H9 (cell line): Measurements from ENCODE around the gene VPS39. TPM values are rescaled to one million over a fixed set of nuclear protein-coding genes. Genes with fewer than 3 reads are reported as not detected.

Experiments used
- DNase-seq: peaks from one replicate; pipeline ENCODE4 v3.0.0-alpha.2; 2017
- H2AFZ ChIP-seq: one replicate; pipeline ENCODE4 v1.6.1; 2013; ENCODE audit warnings: mild to moderate bottlenecking, low read length, control low read depth, moderate library complexity
- H2AK5ac ChIP-seq: 2 replicates; pipeline ENCODE4 v1.6.1; 2013; ENCODE audit warnings: low read length, control low read depth, mixed read lengths; ENCODE audit not compliant: insufficient read length
- H2BK120ac ChIP-seq: one replicate; pipeline ENCODE4 v1.6.1; 2013; ENCODE audit warnings: low read depth, mild to moderate bottlenecking, low read length, control low read depth, inconsistent platforms; ENCODE audit not compliant: poor library complexity, severe bottlenecking
- H2BK12ac ChIP-seq: 2 replicates; pipeline ENCODE4 v1.6.1; 2013; ENCODE audit warnings: low read length, control low read depth, mixed read lengths, low read depth; ENCODE audit not compliant: insufficient read length
- H2BK15ac ChIP-seq: 2 replicates; pipeline ENCODE4 v1.6.1; 2013; ENCODE audit warnings: low read depth, low read length, control low read depth
- H2BK20ac ChIP-seq: one replicate; pipeline ENCODE4 v1.6.1; 2013; ENCODE audit warnings: low read depth, mild to moderate bottlenecking, low read length, control low read depth, inconsistent platforms; ENCODE audit not compliant: poor library complexity, severe bottlenecking
- H2BK5ac ChIP-seq: 2 replicates; pipeline ENCODE4 v1.6.1; 2013; ENCODE audit warnings: low read length, control low read depth, mixed read lengths; ENCODE audit not compliant: insufficient read length
- H3K14ac ChIP-seq: 2 replicates; pipeline ENCODE4 v1.6.1; 2013; ENCODE audit warnings: low read length, control low read depth; ENCODE audit not compliant: insufficient read depth
- H3K18ac ChIP-seq: 2 replicates; pipeline ENCODE4 v1.6.1; 2013; ENCODE audit warnings: low read depth, mild to moderate bottlenecking, mixed read lengths, low read length, control low read depth; ENCODE audit not compliant: insufficient read length
- H3K23ac ChIP-seq: 2 replicates; pipeline ENCODE4 v1.6.1; 2013; ENCODE audit warnings: low read length, control low read depth, mixed read lengths, low read depth; ENCODE audit not compliant: insufficient read length
- H3K23me2 ChIP-seq: 2 replicates; pipeline ENCODE4 v1.6.1; 2013; ENCODE audit warnings: low read depth, mild to moderate bottlenecking, mixed read lengths, low read length, control low read depth; ENCODE audit not compliant: insufficient read length, poor library complexity, severe bottlenecking
- H3K27ac ChIP-seq: 2 replicates; pipeline ENCODE4 v1.5.1; 2013; ENCODE audit warnings: low read length, control low read depth, mixed read lengths, low read depth; ENCODE audit not compliant: insufficient read length
- H3K27me3 ChIP-seq: 2 replicates; pipeline ENCODE4 v1.6.1; 2013; ENCODE audit warnings: low read length, control low read depth, inconsistent platforms; ENCODE audit not compliant: insufficient read depth
- H3K4ac ChIP-seq: 2 replicates; pipeline ENCODE4 v1.6.1; 2013; ENCODE audit warnings: low read depth, mild to moderate bottlenecking, control low read depth, inconsistent platforms, low read length, moderate library complexity
- H3K4me1 ChIP-seq: 2 replicates; pipeline ENCODE4 v1.6.1; 2013; ENCODE audit warnings: low read length, control low read depth, inconsistent platforms; ENCODE audit not compliant: insufficient read depth
- H3K4me2 ChIP-seq: 2 replicates; pipeline ENCODE4 v1.6.1; 2013; ENCODE audit warnings: low read length, control low read depth, mixed read lengths; ENCODE audit not compliant: insufficient read length, insufficient read depth
- H3K56ac ChIP-seq: 2 replicates; pipeline ENCODE4 v1.6.1; 2013; ENCODE audit warnings: low read depth, mild to moderate bottlenecking, mixed read lengths, low read length, control low read depth; ENCODE audit not compliant: insufficient read length
- H3K79me1 ChIP-seq: 2 replicates; pipeline ENCODE4 v1.6.1; 2013; ENCODE audit warnings: low read depth, mild to moderate bottlenecking, moderate library complexity, low read length, control low read depth, inconsistent platforms; ENCODE audit not compliant: insufficient read depth, poor library complexity, severe bottlenecking
- H3K79me2 ChIP-seq: 2 replicates; pipeline ENCODE4 v1.6.1; 2013; ENCODE audit warnings: low read length, control low read depth, inconsistent platforms; ENCODE audit not compliant: insufficient read depth
- H3K9ac ChIP-seq: 2 replicates; pipeline ENCODE4 v1.6.1; 2013; ENCODE audit warnings: low read length, control low read depth, mixed read lengths; ENCODE audit not compliant: insufficient read length; ENCODE audit errors: extremely low read depth
- H3K9me3 ChIP-seq: one replicate; pipeline ENCODE4 v1.6.1; 2013; ENCODE audit warnings: low read depth, low read length, inconsistent platforms; ENCODE audit not compliant: control insufficient read depth
- H3T11ph ChIP-seq: one replicate; pipeline ENCODE4 v1.6.1; 2013; ENCODE audit warnings: mild to moderate bottlenecking, low read length, control low read depth, inconsistent platforms
- H4K20me1 ChIP-seq: one replicate; pipeline ENCODE4 v1.6.1; 2013; ENCODE audit not compliant: control insufficient read depth, insufficient read length, insufficient read depth
- H4K5ac ChIP-seq: 2 replicates; pipeline ENCODE4 v1.6.1; 2013; ENCODE audit warnings: low read depth, mild to moderate bottlenecking, mixed read lengths, low read length, control low read depth; ENCODE audit not compliant: insufficient read length
- H4K8ac ChIP-seq: replicated peaks from 2 replicates; pipeline ENCODE4 v1.6.1; 2013; ENCODE audit warnings: low read length, control low read depth, mixed read lengths, low read depth; ENCODE audit not compliant: insufficient read length
- H4K91ac ChIP-seq: 2 replicates; pipeline ENCODE4 v1.6.1; 2013; ENCODE audit warnings: low read depth, mild to moderate bottlenecking, moderate library complexity, mixed read lengths, low read length, control low read depth; ENCODE audit not compliant: insufficient read length
- H3K27ac Mint-ChIP-seq, 3 experiments: 2 replicates in 2 of 3; 3 replicates in 1 of 3; pipeline ENCODE4 v1.8.0; 2020 to 2021; ENCODE audit warnings: mixed read lengths in 3 of 3, mild to moderate bottlenecking in 1 of 3, moderate library complexity in 1 of 3
- H3K27me3 Mint-ChIP-seq: 2 replicates; pipeline ENCODE4 v1.8.0; 2021; ENCODE audit warnings: low read depth, mild to moderate bottlenecking, moderate library complexity, mixed read lengths
- H3K36me3 Mint-ChIP-seq, 3 experiments: 2 replicates in 2 of 3; 3 replicates in 1 of 3; pipeline ENCODE4 v1.8.0; 2020 to 2021; ENCODE audit warnings: low read depth in 3 of 3, mixed read lengths in 3 of 3; ENCODE audit not compliant: insufficient read depth in 1 of 3
- H3K4me1 Mint-ChIP-seq, 2 experiments: 2 replicates each; pipeline ENCODE4 v1.8.0; 2020; ENCODE audit warnings: mixed read lengths in 2 of 2
- H3K4me3 Mint-ChIP-seq, 2 experiments: 2 replicates in 1 of 2; 3 replicates in 1 of 2; pipeline ENCODE4 v1.8.0; 2020 to 2021; ENCODE audit warnings: mild to moderate bottlenecking in 2 of 2, mixed read lengths in 2 of 2, moderate library complexity in 1 of 2
- H3K9me3 Mint-ChIP-seq, 2 experiments: 2 replicates in 1 of 2; 3 replicates in 1 of 2; pipeline ENCODE4 v1.8.0; 2020; ENCODE audit warnings: mild to moderate bottlenecking in 2 of 2, mixed read lengths in 2 of 2, moderate library complexity in 1 of 2
- WGBS: extraction: QIAGEN DNeasy Blood & Tissue Kit; methylation state at CpG from one replicate; pipeline ENCODE4 v1.1.7; 2013; ENCODE audit warnings: missing lambda C conversion rate, low lambda C conversion rate, mixed read lengths; ENCODE audit not compliant: insufficient read length; ENCODE audit errors: extremely low coverage; 5-methylcytosine and 5-hydroxymethylcytosine counted together
- total RNA-seq: library from RNA; stranded (reverse); gene quantifications from 2 replicates; pipeline ENCODE4 v1.2.1, GENCODE V29; 2021
- TF ChIP-seq, protein P1 (sequence below): fragments of 200-600 bp; sonication (generic); conservative IDR thresholded peaks from 3 replicates; pipeline ENCODE4 v1.8.0; 2021; ENCODE audit warnings: antibody characterized with exemption, mild to moderate bottlenecking

Gene VPS39
- total RNA-seq, 1 experiment from 2014 or later, result 48.6 TPM

DNA sequence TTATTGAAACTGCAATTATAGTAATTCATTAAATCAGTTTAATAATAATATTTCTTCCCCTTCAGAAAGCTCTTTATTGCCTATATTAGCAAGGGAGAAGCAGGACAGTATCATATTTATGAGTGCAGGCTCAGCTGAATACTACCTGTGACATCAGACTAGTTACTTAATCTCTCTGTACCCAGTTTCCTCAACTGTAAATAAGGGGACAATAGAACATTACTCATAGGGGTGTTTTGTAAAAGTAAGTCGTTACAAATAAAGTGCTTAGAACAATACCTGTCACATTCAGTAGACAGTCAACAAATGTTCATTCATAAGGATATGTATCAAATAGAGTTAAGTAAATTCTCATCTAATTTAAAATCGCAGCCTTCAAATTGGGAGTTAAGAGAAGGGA lies 12.1 kb upstream of the VPS39 start:
- no peak overlapping the region for H2BK20ac ChIP-seq
- no peak overlapping the region for H2AFZ ChIP-seq
- no peaks in the 10 kb centered on the region for H3K27me3 Mint-ChIP-seq

More for the DNA sequence above, 12.1 kb upstream of the VPS39 start:
- Mint-ChIP-seq H3K27ac (no peak overlapping the region), H3K4me3 (no peak overlapping the region), H3K4me1 (no peaks in the 10 kb centered on the region), H3K36me3 (peaks cover 15 to 75% (median 62%) of the 10 kb centered on the region in 3 experiments; a peak in 6 of 7 replicates), H3K9me3 (no peaks in the 10 kb centered on the region)
- no peak overlapping the region for H3T11ph ChIP-seq
- H4K5ac ChIP-seq, result no peak overlapping the region
- H4K91ac ChIP-seq, result no peak overlapping the region
- TF ChIP-seq, protein P1, sequence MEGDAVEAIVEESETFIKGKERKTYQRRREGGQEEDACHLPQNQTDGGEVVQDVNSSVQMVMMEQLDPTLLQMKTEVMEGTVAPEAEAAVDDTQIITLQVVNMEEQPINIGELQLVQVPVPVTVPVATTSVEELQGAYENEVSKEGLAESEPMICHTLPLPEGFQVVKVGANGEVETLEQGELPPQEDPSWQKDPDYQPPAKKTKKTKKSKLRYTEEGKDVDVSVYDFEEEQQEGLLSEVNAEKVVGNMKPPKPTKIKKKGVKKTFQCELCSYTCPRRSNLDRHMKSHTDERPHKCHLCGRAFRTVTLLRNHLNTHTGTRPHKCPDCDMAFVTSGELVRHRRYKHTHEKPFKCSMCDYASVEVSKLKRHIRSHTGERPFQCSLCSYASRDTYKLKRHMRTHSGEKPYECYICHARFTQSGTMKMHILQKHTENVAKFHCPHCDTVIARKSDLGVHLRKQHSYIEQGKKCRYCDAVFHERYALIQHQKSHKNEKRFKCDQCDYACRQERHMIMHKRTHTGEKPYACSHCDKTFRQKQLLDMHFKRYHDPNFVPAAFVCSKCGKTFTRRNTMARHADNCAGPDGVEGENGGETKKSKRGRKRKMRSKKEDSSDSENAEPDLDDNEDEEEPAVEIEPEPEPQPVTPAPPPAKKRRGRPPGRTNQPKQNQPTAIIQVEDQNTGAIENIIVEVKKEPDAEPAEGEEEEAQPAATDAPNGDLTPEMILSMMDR, result no peak
- no peak overlapping the region for H3K4ac ChIP-seq
- H3K23ac ChIP-seq, result no peak overlapping the region
- WGBS, result no CpG with 5 or more reads among the region's 2 CpGs
- no peak overlapping the region for H2BK12ac ChIP-seq
- H3K27ac ChIP-seq, result no peak overlapping the region
- H3K27me3 ChIP-seq, result no peaks in the 10 kb centered on the region
- H4K20me1 ChIP-seq, result no peaks in the 10 kb centered on the region
- H2BK5ac ChIP-seq, result no peak overlapping the region
- no peak overlapping the region for H2BK15ac ChIP-seq
- no peak overlapping the region for H3K14ac ChIP-seq
- no peaks in the 10 kb centered on the region for H3K79me2 ChIP-seq
- no peak overlapping the region for H3K9ac ChIP-seq
- H3K4me2 ChIP-seq, result no peak overlapping the region
- no peak for DNase-seq
- H2BK120ac ChIP-seq, result no peak overlapping the region
- no peaks in the 10 kb centered on the region for H3K9me3 ChIP-seq
- H3K56ac ChIP-seq, result no peak overlapping the region
- H3K18ac ChIP-seq, result no peak overlapping the region
- H3K4me1 ChIP-seq, result no peaks in the 10 kb centered on the region
- no peaks in the 10 kb centered on the region for H3K79me1 ChIP-seq
- no peaks in the 10 kb centered on the region for H3K23me2 ChIP-seq
- no peak overlapping the region for H4K8ac ChIP-seq
- no peak overlapping the region for H2AK5ac ChIP-seq
